A549 (cell line): ENCODE results near the gene MYO1D. TPM values are rescaled to one million over a fixed set of nuclear protein-coding genes. Genes with fewer than 3 reads are reported as not detected.

Experiments used
- ATAC-seq, 2 experiments: fragments of 200-7000 bp in 1 of 2; fragments of >200 bp in 1 of 2; cut with Nextera tagmentation in 1 of 2; cut with Tn5 transposase in 1 of 2; 3 replicates each; pipeline versions ENCODE4 v1.8.0 to v1.9.1; 2018 to 2020; ENCODE audit warnings: mild to moderate bottlenecking in 1 of 2, moderate library complexity in 1 of 2
- CTCF ChIA-PET: fragments of 300-600 bp; sonication (Branson Sonifier 250); formaldehyde crosslinking; extraction: SDS; loops from one replicate; lab custom pipeline; 2021; ENCODE audit warnings: antibody characterized with exemption, inconsistent platforms; lab: Yijun Ruan, JAX
- POLR2A ChIA-PET: fragments of 350-600 bp; formaldehyde crosslinking; extraction: SDS; loops from one replicate; lab custom pipeline; 2021; ENCODE audit warnings: antibody characterized with exemption, inconsistent platforms; lab: Yijun Ruan, JAX
- DNase-seq, 2 experiments: peaks; one replicate each; pipeline versions ENCODE4 v3.0.0 to v3.0.0-alpha.2; 2011 to 2016; ENCODE audit warnings: low read depth in 1 of 2, low spot score in 1 of 2
- FAIRE-seq: peaks from 2 replicates; lab custom pipeline; 2011; peaks lifted over from hg19 to GRCh38; lab: Jason Lieb, UNC
- H3K27ac ChIP-seq, 2 experiments: fragments of >200 bp; sonication (Bioruptor Twin); formaldehyde crosslinking; 3 replicates each; pipeline ENCODE4 v1.5.1; 2016 to 2017
- H3K4me1 ChIP-seq: fragments of >200 bp; sonication (Bioruptor Twin); formaldehyde crosslinking; 3 replicates; pipeline ENCODE4 v1.6.1; 2016
- H3K4me2 ChIP-seq: fragments of >200 bp; sonication (Bioruptor Twin); formaldehyde crosslinking; 3 replicates; pipeline ENCODE4 v1.6.1; 2016
- H3K4me3 ChIP-seq: fragments of >200 bp; sonication (Bioruptor Twin); formaldehyde crosslinking; 3 replicates; pipeline ENCODE4 v1.5.1; 2016
- H3K9me3 ChIP-seq: fragments of >200 bp; sonication (Bioruptor Twin); formaldehyde crosslinking; 3 replicates; pipeline ENCODE4 v1.6.1; 2016
- BCL3 ChIP-seq: fragments of >200 bp; sonication (Bioruptor Twin); formaldehyde crosslinking; IDR thresholded peaks from 3 replicates; pipeline ENCODE4 v1.6.1; 2016
- CEBPB ChIP-seq, 2 experiments: fragments of >200 bp in 1 of 2; sonication (Bioruptor Twin) in 1 of 2; formaldehyde crosslinking in 1 of 2; IDR thresholded peaks; 2 replicates each; pipeline ENCODE4 v1.6.1; 2012 to 2016
- CHD4 ChIP-seq: fragments of 200-600 bp; sonication (generic); IDR thresholded peaks from 2 replicates; pipeline ENCODE4 v1.6.1; 2016; ENCODE audit warnings: antibody characterized with exemption, mild to moderate bottlenecking, borderline replicate concordance
- E2F6 ChIP-seq: IDR thresholded peaks from 2 replicates; pipeline ENCODE4 v1.6.1; 2012; ENCODE audit warnings: low read depth, borderline replicate concordance
- EHMT2 ChIP-seq: fragments of 200-600 bp; sonication (generic); IDR thresholded peaks from 2 replicates; pipeline ENCODE4 v1.6.1; 2016; ENCODE audit warnings: antibody characterized with exemption, low read depth, mild to moderate bottlenecking, moderate library complexity
- ELK1 ChIP-seq: fragments of 150-350 bp; IDR thresholded peaks from 2 replicates; pipeline ENCODE4 v1.6.1; 2014; ENCODE audit warnings: low read depth, mild to moderate bottlenecking, low read length
- EP300 ChIP-seq, 2 experiments: fragments of >200 bp; sonication (Bioruptor Twin); formaldehyde crosslinking; IDR thresholded peaks; 2 replicates in 1 of 2; 3 replicates in 1 of 2; pipeline ENCODE4 v1.6.1; 2016 to 2017
- FOSL2 ChIP-seq, 2 experiments: fragments of 450-650 bp in 1 of 2; fragments of >200 bp in 1 of 2; sonication (Bioruptor Twin) in 1 of 2; formaldehyde crosslinking; IDR thresholded peaks; 2 replicates each; pipeline versions ENCODE4 v1.5.0 to v1.6.1; 2016 to 2020; ENCODE audit warnings: mild to moderate bottlenecking in 1 of 2, moderate library complexity in 1 of 2
- HDAC2 ChIP-seq: fragments of 200-600 bp; sonication (generic); IDR thresholded peaks from 2 replicates; pipeline ENCODE4 v1.6.1; 2016
- HES2 ChIP-seq: fragments of >200 bp; sonication (Bioruptor Twin); formaldehyde crosslinking; IDR thresholded peaks from 2 replicates; pipeline ENCODE4 v1.6.1; 2016
- HOXA7 ChIP-seq: fragments of 250-450 bp; sonication (Bioruptor Pico); IDR thresholded peaks from 2 replicates; pipeline ENCODE4 v1.5.0; 2020; ENCODE audit warnings: mild to moderate bottlenecking, moderate library complexity
- HOXB13 ChIP-seq: fragments of 250-450 bp; sonication (Bioruptor Pico); IDR thresholded peaks from 2 replicates; pipeline ENCODE4 v1.5.0; 2020; ENCODE audit warnings: low read depth, mild to moderate bottlenecking, moderate library complexity
- MAFK ChIP-seq: fragments of 450-650 bp; IDR thresholded peaks from 2 replicates; pipeline ENCODE4 v1.6.1; 2014; ENCODE audit not compliant: partially characterized antibody
- MAX ChIP-seq: IDR thresholded peaks from 2 replicates; pipeline ENCODE4 v1.6.1; 2012
- MAZ ChIP-seq: fragments of 150-350 bp; IDR thresholded peaks from 2 replicates; pipeline ENCODE4 v1.6.1; 2014; ENCODE audit warnings: antibody characterized with exemption, low read depth, low read length, borderline replicate concordance
- PHF8 ChIP-seq: fragments of 200-600 bp; sonication (generic); IDR thresholded peaks from 2 replicates; pipeline ENCODE4 v1.6.1; 2016; ENCODE audit warnings: low read depth, mild to moderate bottlenecking, antibody characterized with exemption, moderate library complexity, borderline replicate concordance
- POLR2A ChIP-seq: IDR thresholded peaks from 2 replicates; pipeline ENCODE4 v1.6.1; 2012; ENCODE audit warnings: mild to moderate bottlenecking, low read length
- RFX5 ChIP-seq: fragments of 450-650 bp; IDR thresholded peaks from 2 replicates; pipeline ENCODE4 v1.7.1; 2014; ENCODE audit warnings: antibody characterized with exemption, mild to moderate bottlenecking, moderate library complexity
- RNF2 ChIP-seq: fragments of 200-600 bp; sonication (generic); IDR thresholded peaks from 2 replicates; pipeline ENCODE4 v1.6.1; 2016; ENCODE audit warnings: low read depth, mild to moderate bottlenecking, antibody characterized with exemption, moderate library complexity, borderline replicate concordance
- SREBF2 ChIP-seq: fragments of 450-650 bp; IDR thresholded peaks from 2 replicates; pipeline ENCODE4 v1.6.1; 2014; ENCODE audit warnings: mild to moderate bottlenecking, moderate library complexity
- TFCP2L1 ChIP-seq: fragments of 250-450 bp; sonication (Bioruptor Pico); IDR thresholded peaks from 2 replicates; pipeline ENCODE4 v1.5.0; 2021; ENCODE audit warnings: mild to moderate bottlenecking
- ZSCAN20 ChIP-seq: fragments of 250-450 bp; sonication (Bioruptor Pico); IDR thresholded peaks from 2 replicates; pipeline ENCODE4 v1.8.0; 2022; ENCODE audit warnings: mild to moderate bottlenecking, moderate library complexity
- WGBS: methylation state at CpG from one replicate; pipeline ENCODE4 v1.1.6; 2017; ENCODE audit errors: missing lambda C conversion rate; 5-methylcytosine and 5-hydroxymethylcytosine counted together
- polyA plus RNA-seq, 4 experiments: library from polyadenylated mRNA; depleted of rRNA in 3 of 4; stranded (reverse); fragments of >200 nt; fragmentation: RNase III in 1 of 4; extraction: RNeasy Plus Mini Kit Qiagen cat#74134 plus additional on column Dnase treatment in 1 of 4; gene quantifications; 2 replicates in 3 of 4; 3 replicates in 1 of 4; pipeline ENCODE4 v1.2.3, GENCODE V29; 2011 to 2017
- TF ChIP-seq, protein P1 (sequence below): fragments of 450-650 bp; IDR thresholded peaks from 2 replicates; pipeline ENCODE4 v1.6.1; 2014; ENCODE audit warnings: antibody characterized with exemption

The MYO1D gene
- polyA plus RNA-seq, 2 of the 4 experiments (the other 2 are of a cell fraction) = 2.8 to 4.2 TPM

- DNase-seq (no peak), ATAC-seq (no peak), FAIRE-seq (peak; percentile 43)
- H3K27ac ChIP-seq = no peak overlapping the region
- H3K4me1 ChIP-seq = peaks cover 13% of the 10 kb centered on the region; the same call in 1 of the 3 replicates
- no peak overlapping the region for H3K4me3 ChIP-seq
- no peaks in the 10 kb centered on the region for H3K9me3 ChIP-seq
- TF ChIP-seq EHMT2 (no peak), CEBPB (IDR thresholded peaks at IDR 0.05) (peak; percentile 72 to 83; a peak in 3 of 4 replicates)
- CTCF ChIA-PET = interaction anchor here (0.7 to 1.9 kb wide), 5 partner anchors 8 to 285 kb away, joined by 3 to 12 read pairs (median 3); no protein-coding TSS in a partner anchor
- no peak overlapping the region for H3K4me2 ChIP-seq
- POLR2A ChIA-PET = no interaction called here
- 81% methylated on average over 2 of the region's 2 CpGs for WGBS
These were observed 130.2 kb downstream of the MYO1D start for GRCh38 chr17:32746698-32747097.

DNA sequence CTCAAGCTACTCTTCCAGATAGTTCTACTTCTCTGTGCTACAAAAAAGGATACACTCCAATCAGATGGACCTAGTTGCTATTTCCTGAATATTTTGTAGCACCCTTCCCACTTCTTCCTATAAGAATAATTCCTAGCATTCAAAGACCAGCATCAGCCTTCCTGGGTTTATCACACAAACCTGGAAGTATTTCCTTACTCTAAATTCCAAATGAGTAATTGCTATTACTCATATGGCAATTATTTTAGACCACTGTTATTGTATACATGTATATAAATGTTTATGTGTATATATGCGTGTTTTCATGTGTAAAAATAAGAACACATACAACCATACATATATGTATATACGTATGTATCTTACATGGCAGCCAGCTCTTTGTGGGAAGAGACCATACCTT lies 130.6 kb downstream of the MYO1D start:
- peak; percentile 23 for FAIRE-seq
- Histone ChIP-seq H3K4me1 (peaks cover 13% of the 10 kb centered on the region; the same call in 1 of the 3 replicates), H3K9me3 (no peaks in the 10 kb centered on the region), H3K4me2 (no peak overlapping the region), H3K27ac (no peak overlapping the region), H3K4me3 (no peak overlapping the region)
- CTCF ChIA-PET = interaction anchor here (0.7 to 1.8 kb wide), 4 partner anchors 9 to 284 kb away, joined by 3 to 6 read pairs (median 3); no protein-coding TSS in a partner anchor
- 81% methylated on average over 2 of the region's 2 CpGs for WGBS
- TF ChIP-seq PHF8 (no peak), HDAC2 (no peak), BCL3 (no peak), CHD4 (no peak), MAZ (no peak)
- ATAC-seq = no peak
- POLR2A ChIA-PET = no interaction called here
- DNase-seq = no peak

GRCh38 chr17:32742681-32743538 lies 134.0 kb downstream of the MYO1D start:
- Histone ChIP-seq H3K4me3 (no peak overlapping the region), H3K27ac (no peak overlapping the region), H3K9me3 (no peaks in the 10 kb centered on the region), H3K4me1 (peaks cover 8% of the 10 kb centered on the region; the same call in 1 of the 3 replicates), H3K4me2 (no peak overlapping the region)
- ChIA-PET POLR2A (no interaction called here), CTCF (interaction anchor here (3.7 kb wide), 1 partner anchor 11 kb away, joined by 12 read pairs; no protein-coding TSS in a partner anchor)
- DNase-seq (no peak), FAIRE-seq (peak; percentile 43), ATAC-seq (no peak)
- TF ChIP-seq EP300 (IDR thresholded peaks at IDR 0.05) = no peak
- TF ChIP-seq MAFK = peak; percentile 92
- TF ChIP-seq ELK1 = no peak
- TF ChIP-seq MAX = no peak
- TF ChIP-seq, protein P1, sequence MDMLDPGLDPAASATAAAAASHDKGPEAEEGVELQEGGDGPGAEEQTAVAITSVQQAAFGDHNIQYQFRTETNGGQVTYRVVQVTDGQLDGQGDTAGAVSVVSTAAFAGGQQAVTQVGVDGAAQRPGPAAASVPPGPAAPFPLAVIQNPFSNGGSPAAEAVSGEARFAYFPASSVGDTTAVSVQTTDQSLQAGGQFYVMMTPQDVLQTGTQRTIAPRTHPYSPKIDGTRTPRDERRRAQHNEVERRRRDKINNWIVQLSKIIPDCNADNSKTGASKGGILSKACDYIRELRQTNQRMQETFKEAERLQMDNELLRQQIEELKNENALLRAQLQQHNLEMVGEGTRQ = no peak
- no peak for TF ChIP-seq HOXB13
- 73% methylated on average over 4 of the region's 4 CpGs for WGBS

DNA sequence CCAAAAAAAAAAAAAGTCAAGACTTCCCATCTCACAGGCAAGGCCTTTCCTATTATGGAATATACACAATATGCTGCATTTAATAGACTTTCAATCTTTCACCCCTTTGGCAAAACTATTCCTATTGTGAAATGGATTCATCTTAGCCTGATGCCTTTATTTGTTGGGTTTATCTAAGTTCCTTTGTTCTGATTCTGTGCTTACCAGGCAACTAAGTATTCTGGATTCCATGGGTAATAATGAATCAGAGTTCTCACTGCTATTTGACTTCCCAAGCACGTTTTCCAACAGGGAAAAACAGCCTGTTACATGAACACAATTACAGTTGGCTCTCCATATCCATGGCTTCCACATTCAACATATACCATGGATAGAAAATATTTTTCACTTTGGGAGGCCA lies 135.5 kb downstream of the MYO1D start:
- H3K4me2 ChIP-seq = no peak overlapping the region
- ChIA-PET POLR2A (no interaction called here), CTCF (no interaction called here)
- no peak for ATAC-seq
- no peak overlapping the region for H3K27ac ChIP-seq
- no peak for FAIRE-seq
- no peak for DNase-seq
- no peaks in the 10 kb centered on the region for H3K9me3 ChIP-seq
- 0 out of 3 replicates have a peak, but pooled peaks cover 4% of the 10 kb centered on the region for H3K4me1 ChIP-seq
- H3K4me3 ChIP-seq = no peak overlapping the region
- 11% methylated on average over 1 of the region's 1 CpG for WGBS
- TF ChIP-seq HES2 (no peak), ZSCAN20 (no peak), EHMT2 (no peak), POLR2A (no peak), HOXA7 (CRISPR knock-in tag) (no peak), RNF2 (no peak), FOSL2 (IDR thresholded peaks at IDR 0.05) (no peak), FOSL2 (CRISPR knock-in tag; IDR thresholded peaks at IDR 0.05) (no peak), E2F6 (no peak), RFX5 (no peak), TFCP2L1 (CRISPR knock-in tag) (no peak), SREBF2 (no peak), PHF8 (no peak)
